Smooth muscle cell (in vitro differentiated cells): ENCODE data around the gene SLC66A2. TPM values are rescaled to one million over a fixed set of nuclear protein-coding genes. Genes with fewer than 3 reads are reported as not detected.

Experiments
- DNase-seq: peaks from one replicate; lab custom pipeline; 2025; ENCODE audit not compliant: unreplicated experiment; lab: John Stamatoyannopoulos, UW
- H2AFZ ChIP-seq: fragments of 200-600 bp; sonication (generic); 2 replicates; pipeline ENCODE4 v1.6.0; 2016; ENCODE audit warnings: antibody characterized with exemption, low read depth, mild to moderate bottlenecking
- H3F3A ChIP-seq: fragments of 200-600 bp; sonication (generic); 2 replicates; pipeline ENCODE4 v1.6.0; 2017; ENCODE audit warnings: antibody characterized with exemption, low read depth
- H3K27ac ChIP-seq: fragments of 200-600 bp; sonication (generic); 2 replicates; pipeline ENCODE4 v1.5.1; 2016; ENCODE audit warnings: low read depth, mild to moderate bottlenecking
- H3K27me3 ChIP-seq: fragments of 200-600 bp; sonication (generic); 2 replicates; pipeline ENCODE4 v1.6.1; 2016; ENCODE audit warnings: low read depth, mild to moderate bottlenecking
- H3K36me3 ChIP-seq: fragments of 200-600 bp; sonication (generic); 2 replicates; pipeline ENCODE4 v1.5.1; 2016; ENCODE audit warnings: low read depth
- H3K4me1 ChIP-seq: fragments of 200-600 bp; sonication (generic); 2 replicates; pipeline ENCODE4 v1.5.1; 2016; ENCODE audit warnings: low read depth
- H3K4me2 ChIP-seq: fragments of 200-600 bp; sonication (generic); 2 replicates; pipeline ENCODE4 v1.6.0; 2016; ENCODE audit warnings: mild to moderate bottlenecking
- H3K4me3 ChIP-seq: fragments of 200-600 bp; sonication (generic); 2 replicates; pipeline ENCODE4 v1.5.1; 2016; ENCODE audit warnings: mild to moderate bottlenecking
- H3K79me2 ChIP-seq: fragments of 200-600 bp; sonication (generic); 2 replicates; pipeline ENCODE4 v1.6.0; 2016; ENCODE audit warnings: low read depth, mild to moderate bottlenecking
- H3K9ac ChIP-seq: fragments of 200-600 bp; sonication (generic); 2 replicates; pipeline ENCODE4 v1.6.0; 2016; ENCODE audit warnings: low read depth
- H3K9me3 ChIP-seq: fragments of 200-600 bp; sonication (generic); replicated peaks from 2 replicates; pipeline ENCODE4 v1.5.1; 2016; ENCODE audit warnings: low read depth
- H4K20me1 ChIP-seq: fragments of 200-600 bp; sonication (generic); 2 replicates; pipeline ENCODE4 v1.6.0; 2016; ENCODE audit warnings: low read depth
- WGBS: methylation state at CpG from one replicate; pipeline ENCODE4 v1.1.7; 2016; ENCODE audit warnings: low lambda C conversion rate; 5-methylcytosine and 5-hydroxymethylcytosine counted together
- polyA plus RNA-seq: library from polyadenylated mRNA; unstranded; fragments of >200 nt; fragmentation: Nextera tagmentation; extraction: Ambion mirVana; gene quantifications from 2 replicates; pipeline ENCODE4 v1.2.1, GENCODE V29; 2016
- total RNA-seq: library from RNA; depleted of rRNA; stranded (reverse); fragments of >200 nt; gene quantifications from 2 replicates; pipeline ENCODE4 v1.2.3, GENCODE V29; 2014
- TF ChIP-seq, protein P1 (sequence below): fragments of 200-600 bp; sonication (generic); IDR thresholded peaks from 2 replicates; pipeline ENCODE4 v1.5.1; 2017; ENCODE audit warnings: borderline replicate concordance, mild to moderate bottlenecking, antibody characterized with exemption; ENCODE audit not compliant: insufficient read depth, poor library complexity, severe bottlenecking

SLC66A2 gene
- total and polyA plus RNA-seq, 2 experiments from 2014 or later, result 23.6 to 37.9 TPM

DNA sequence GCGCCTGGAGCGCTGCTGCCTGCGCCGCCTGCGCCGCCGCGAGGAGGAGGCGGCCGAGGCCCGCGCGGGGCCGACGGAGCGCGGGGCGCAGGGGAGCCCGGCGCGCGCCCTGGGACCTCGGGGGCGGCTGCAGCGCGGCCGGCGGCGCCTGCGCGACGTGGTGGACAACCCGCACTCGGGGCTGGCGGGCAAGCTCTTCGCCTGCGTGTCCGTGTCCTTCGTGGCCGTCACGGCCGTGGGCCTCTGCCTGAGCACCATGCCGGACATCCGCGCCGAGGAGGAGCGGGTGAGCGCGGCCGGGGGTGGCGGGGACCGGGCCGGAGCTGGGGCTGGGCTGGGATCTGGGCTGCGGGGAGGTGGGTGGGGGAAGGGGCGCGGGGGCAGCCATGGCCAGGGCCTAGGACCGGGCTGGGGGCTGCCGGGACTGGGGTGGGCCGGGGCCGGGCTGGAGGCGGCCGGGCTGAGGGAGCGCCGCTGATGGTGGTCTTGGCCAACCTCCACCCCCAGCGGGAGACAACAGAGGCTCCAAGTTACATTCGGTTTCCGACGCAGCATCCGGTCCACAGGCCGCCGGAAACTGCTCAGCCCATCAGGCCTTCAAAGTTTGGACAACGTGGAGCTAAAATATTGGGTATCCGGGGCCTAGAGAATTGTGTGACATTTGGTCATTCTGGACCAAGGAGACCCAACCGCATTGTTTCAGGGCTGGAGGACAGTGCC, 87.3 kb downstream of the SLC66A2 start:
- WGBS, result 95% methylated on average over 40 of the region's 74 CpGs
- no peak for DNase-seq
- H3K4me2 ChIP-seq, result no peak overlapping the region
- no peaks in the 10 kb centered on the region for H3K36me3 ChIP-seq
- no peaks in the 10 kb centered on the region for H3K9me3 ChIP-seq
- H3K4me3 ChIP-seq, result no peak overlapping the region
- H2AFZ ChIP-seq, result no peak overlapping the region
- no peak overlapping the region for H3K27ac ChIP-seq
- H3K9ac ChIP-seq, result no peak overlapping the region
- no peaks in the 10 kb centered on the region for H3F3A ChIP-seq
- H3K4me1 ChIP-seq, result no peaks in the 10 kb centered on the region
- no peaks in the 10 kb centered on the region for H4K20me1 ChIP-seq
- TF ChIP-seq, protein P1, sequence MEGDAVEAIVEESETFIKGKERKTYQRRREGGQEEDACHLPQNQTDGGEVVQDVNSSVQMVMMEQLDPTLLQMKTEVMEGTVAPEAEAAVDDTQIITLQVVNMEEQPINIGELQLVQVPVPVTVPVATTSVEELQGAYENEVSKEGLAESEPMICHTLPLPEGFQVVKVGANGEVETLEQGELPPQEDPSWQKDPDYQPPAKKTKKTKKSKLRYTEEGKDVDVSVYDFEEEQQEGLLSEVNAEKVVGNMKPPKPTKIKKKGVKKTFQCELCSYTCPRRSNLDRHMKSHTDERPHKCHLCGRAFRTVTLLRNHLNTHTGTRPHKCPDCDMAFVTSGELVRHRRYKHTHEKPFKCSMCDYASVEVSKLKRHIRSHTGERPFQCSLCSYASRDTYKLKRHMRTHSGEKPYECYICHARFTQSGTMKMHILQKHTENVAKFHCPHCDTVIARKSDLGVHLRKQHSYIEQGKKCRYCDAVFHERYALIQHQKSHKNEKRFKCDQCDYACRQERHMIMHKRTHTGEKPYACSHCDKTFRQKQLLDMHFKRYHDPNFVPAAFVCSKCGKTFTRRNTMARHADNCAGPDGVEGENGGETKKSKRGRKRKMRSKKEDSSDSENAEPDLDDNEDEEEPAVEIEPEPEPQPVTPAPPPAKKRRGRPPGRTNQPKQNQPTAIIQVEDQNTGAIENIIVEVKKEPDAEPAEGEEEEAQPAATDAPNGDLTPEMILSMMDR, result no peak
- H3K79me2 ChIP-seq, result no peaks in the 10 kb centered on the region
- no peaks in the 10 kb centered on the region for H3K27me3 ChIP-seq

DNA sequence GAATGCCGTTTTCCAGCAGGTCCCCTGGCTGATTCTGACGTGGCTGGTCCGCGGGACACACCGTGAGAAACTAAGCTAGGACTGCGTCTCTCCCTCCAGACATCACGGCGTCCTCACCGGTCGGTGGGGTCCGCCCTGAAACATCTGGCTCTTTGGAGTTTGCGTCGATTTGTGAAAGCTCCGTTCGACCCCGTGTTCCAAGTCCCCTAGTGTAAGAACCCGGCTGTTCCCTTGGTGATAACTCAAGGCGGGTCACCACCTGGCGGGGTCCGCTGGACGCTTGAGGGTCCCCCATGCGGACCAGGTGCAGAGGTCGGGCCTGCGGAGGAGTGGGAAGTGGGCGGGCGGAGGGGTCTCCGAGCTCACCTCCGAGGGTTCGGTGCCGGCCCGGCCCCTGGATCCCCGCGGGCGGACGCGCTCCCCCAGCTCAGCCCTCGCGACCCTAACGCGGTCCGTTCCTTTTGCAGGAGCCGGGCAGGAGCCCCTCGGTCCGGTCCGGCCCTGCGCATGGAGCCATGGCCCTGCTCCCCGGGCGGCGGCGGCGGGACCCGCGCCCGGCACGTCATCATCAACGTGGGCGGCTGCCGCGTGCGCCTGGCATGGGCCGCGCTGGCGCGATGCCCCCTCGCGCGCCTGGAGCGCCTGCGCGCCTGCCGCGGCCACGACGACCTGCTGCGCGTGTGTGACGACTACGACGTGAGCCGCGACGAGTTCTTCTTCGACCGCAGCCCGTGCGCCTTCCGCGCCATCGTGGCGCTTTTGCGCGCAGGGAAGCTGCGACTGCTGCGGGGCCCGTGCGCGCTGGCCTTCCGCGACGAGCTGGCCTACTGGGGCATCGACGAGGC, 88.1 kb downstream of the SLC66A2 start:
- Histone ChIP-seq H3K4me2 (no peak overlapping the region), H3K9me3 (no peaks in the 10 kb centered on the region), H3K4me3 (no peak overlapping the region), H2AFZ (no peak overlapping the region), H4K20me1 (no peaks in the 10 kb centered on the region), H3K79me2 (no peaks in the 10 kb centered on the region), H3K4me1 (no peaks in the 10 kb centered on the region), H3F3A (no peaks in the 10 kb centered on the region), H3K27me3 (no peaks in the 10 kb centered on the region), H3K27ac (no peak overlapping the region), H3K36me3 (no peaks in the 10 kb centered on the region), H3K9ac (no peak overlapping the region)
- TF ChIP-seq, protein P1, result no peak
- no peak for DNase-seq
- WGBS, result 91% methylated on average over 75 of the region's 102 CpGs

DNA sequence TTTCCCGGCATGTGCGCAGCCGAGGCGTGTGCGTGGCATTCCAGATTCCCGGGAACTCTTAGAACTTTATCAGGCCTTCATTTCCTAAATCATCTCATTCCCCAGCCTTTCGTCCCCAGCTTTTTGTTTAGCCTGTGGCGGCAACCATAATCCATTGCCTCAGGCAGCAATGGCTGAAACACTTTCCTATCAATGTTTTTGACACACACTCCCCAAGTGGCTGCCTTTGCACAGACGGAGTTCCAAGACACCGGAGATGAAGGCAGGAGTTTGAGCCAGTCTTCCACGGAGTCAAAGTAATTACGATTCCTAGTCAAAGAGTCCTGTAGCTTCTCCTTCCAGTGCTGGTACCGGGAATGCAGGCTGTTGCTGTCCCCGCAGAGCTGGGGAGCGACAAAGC, 88.9 kb downstream of the SLC66A2 start:
- DNase-seq, result no peak
- no peaks in the 10 kb centered on the region for H3F3A ChIP-seq
- H3K27ac ChIP-seq, result no peak overlapping the region
- no peaks in the 10 kb centered on the region for H3K79me2 ChIP-seq
- no peak overlapping the region for H3K4me3 ChIP-seq
- WGBS, result 91% methylated on average over 15 of the region's 15 CpGs
- H3K9ac ChIP-seq, result no peak overlapping the region
- no peak overlapping the region for H3K4me2 ChIP-seq
- no peaks in the 10 kb centered on the region for H3K27me3 ChIP-seq
- H3K4me1 ChIP-seq, result no peaks in the 10 kb centered on the region
- TF ChIP-seq, protein P1, result no peak
- H3K9me3 ChIP-seq, result no peaks in the 10 kb centered on the region
- no peak overlapping the region for H2AFZ ChIP-seq
- H3K36me3 ChIP-seq, result no peaks in the 10 kb centered on the region
- H4K20me1 ChIP-seq, result no peaks in the 10 kb centered on the region
